ENCODE measurements around the gene RPS16. TPM values are rescaled to one million over a fixed set of nuclear protein-coding genes. Genes with fewer than 3 reads are reported as not detected.

RPS16 gene
- total and polyA plus RNA-seq, 2 of the 8 experiments (the other 6 are each of a cell fraction or from before 2014, with no cell fraction given), result 2,433 to 7,810 TPM

GRCh38 chr19:39401070-39401548 is 34.6 kb downstream of the RPS16 start:
- no peaks in the 10 kb centered on the region for H3K79me1 ChIP-seq (ENCODE audit: low read depth, low read length)
- no peak overlapping the region; the same call in 1 of the 2 replicates for H4K8ac ChIP-seq (ENCODE audit: extremely low read depth, insufficient read depth, low read length)
- no peak overlapping the region; a peak in 1 of 4 replicates for H3K4me2 ChIP-seq (ENCODE audit: insufficient read depth in 1 of 2, low read depth in 2 of 2, low read length in 2 of 2)
- no peak overlapping the region for H4K5ac ChIP-seq (ENCODE audit: insufficient read length, low read depth, low read length)
- DNase-seq (ENCODE audit: low read depth in 1 of 2, low spot score in 2 of 2) (no peak), FAIRE-seq (no peak)
- ChIA-PET CTCF (ENCODE audit: partially characterized antibody) (interaction anchor here (0.6 to 9.5 kb wide), 7 partner anchors 10 to 102 kb away, joined by 3 to 128 read pairs (median 4); partner anchors contain the start of genes MED29, PAF1 and PLEKHG2), POLR2A (ENCODE audit: partially characterized antibody) (interaction anchor here (0.7 to 14.3 kb wide), 13 partner anchors 8 to 98 kb away, joined by 3 to 234 read pairs (median 4); partner anchors contain the start of genes MED29, PAF1, PLEKHG2 and RPS16)
- no peaks in the 10 kb centered on the region for H3K79me2 ChIP-seq (ENCODE audit: control insufficient read depth in 1 of 2, insufficient read depth in 2 of 2, low read length in 2 of 2)
- H3K18ac ChIP-seq (ENCODE audit: extremely low read depth, low read length), result no peak overlapping the region; the same call in none of the 2 replicates
- peaks cover 2 to 7% of the 10 kb centered on the region in 2 experiments for H4K20me1 ChIP-seq (replicated peaks in 1 of 2; ENCODE audit: control insufficient read depth in 1 of 2, insufficient read depth in 2 of 2, low read length in 2 of 2)
- peak overlapping the region; percentile 91 for H4K91ac ChIP-seq (replicated peaks; ENCODE audit: insufficient read length, low read length)
- H2BK12ac ChIP-seq (ENCODE audit: low read depth, low read length), result peak overlapping the region; percentile 95
- H2AFZ ChIP-seq (ENCODE audit: low read length), result no peak overlapping the region
- H3K23ac ChIP-seq (ENCODE audit: insufficient read length), result no peak overlapping the region
- H3K4me1 ChIP-seq (replicated peaks in 1 of 4; ENCODE audit: control insufficient read depth in 3 of 4, insufficient read depth in 4 of 4, low read length in 3 of 4), result peaks cover 6 to 32% (median 19%) of the 10 kb centered on the region in 4 experiments
- peak overlapping the region; percentile 86 for H2BK120ac ChIP-seq (replicated peaks; ENCODE audit: low read depth, low read length)
- no peaks in the 10 kb centered on the region for H3K27me3 ChIP-seq (replicated peaks in 1 of 4; ENCODE audit: control insufficient read depth in 3 of 4, extremely low read depth in 1 of 4, insufficient read depth in 3 of 4, low read length in 3 of 4)
- peak overlapping the region; percentile 85; the same call in 1 of the 2 replicates for H2BK15ac ChIP-seq (ENCODE audit: low read length)
- 96% methylated on average over 4 of the region's 4 CpGs; no CpG with 5 or more reads in 1 of the 2 experiments for WGBS, 2 experiments (ENCODE audit: extremely low coverage in 1 of 2, insufficient coverage in 1 of 2, insufficient read length in 1 of 2, insufficient replicate concordance in 2 of 2, low coverage in 1 of 2, low lambda C conversion rate in 2 of 2, missing lambda C conversion rate in 1 of 2)
- H3K23me2 ChIP-seq (ENCODE audit: low read depth, low read length), result peaks cover 13% of the 10 kb centered on the region; the same call in 1 of the 2 replicates
- no peaks in the 10 kb centered on the region for H3K9me3 ChIP-seq (ENCODE audit: insufficient read depth in 2 of 2, low read depth in 1 of 2, low read length in 1 of 2)
- peak overlapping the region; percentile 86 for H2BK5ac ChIP-seq (ENCODE audit: low read depth, low read length)
- peak overlapping the region; percentile 99 for H2AK5ac ChIP-seq (ENCODE audit: low read depth, low read length)
- no peak overlapping the region for H3K27ac ChIP-seq (ENCODE audit: low read depth, low read length)
- no peak overlapping the region for H3K4ac ChIP-seq (replicated peaks; ENCODE audit: insufficient read length, low read depth, low read length)
- no peaks in the 10 kb centered on the region; a peak in 1 of 8 replicates for H3K36me3 ChIP-seq (ENCODE audit: control insufficient read depth in 2 of 4, insufficient read depth in 4 of 4, low read length in 3 of 4)
- H3K4me3 ChIP-seq (ENCODE audit: extremely low read depth in 1 of 4, insufficient read depth in 2 of 4, low read depth in 3 of 4, low read length in 4 of 4), result no peak overlapping the region
- no peak overlapping the region; the same call in 1 of the 2 replicates for H2BK20ac ChIP-seq (ENCODE audit: low read length)
- no peak overlapping the region for H3K9ac ChIP-seq (replicated peaks in 1 of 4; ENCODE audit: extremely low read depth in 1 of 4, low read depth in 3 of 4, low read length in 3 of 4)
- H3K56ac ChIP-seq (replicated peaks; ENCODE audit: insufficient read length, low read depth, low read length), result no peak overlapping the region
- no peak for TF ChIP-seq BCL11A (IDR thresholded peaks at IDR 0.05; ENCODE audit: low read depth in 2 of 2, low read length in 2 of 2)
- no peak for TF ChIP-seq SRF (IDR thresholded peaks at IDR 0.05; ENCODE audit: low read depth, low read length)
- no peak for TF ChIP-seq CREB1 (IDR thresholded peaks at IDR 0.05)
- TF ChIP-seq PHF8 (conservative IDR thresholded peaks at IDR 0.05; ENCODE audit: low read depth, low read length), result no peak
- TF ChIP-seq TAF7 (optimal IDR thresholded peaks at IDR 0.05; ENCODE audit: borderline replicate concordance, low read depth, low read length), result no peak
- no peak for TF ChIP-seq FOSL1 (IDR thresholded peaks at IDR 0.05; ENCODE audit: insufficient read depth, low read depth, low read length)
- no peak for TF ChIP-seq ZNF274 (IDR thresholded peaks at IDR 0.05; ENCODE audit: borderline replicate concordance, extremely low read depth, low read length)
- TF ChIP-seq POU5F1 (IDR thresholded peaks at IDR 0.05; ENCODE audit: low read depth, low read length), result no peak
- no peak for TF ChIP-seq CBX5 (IDR thresholded peaks at IDR 0.05; ENCODE audit: low read depth, low read length)
- no peak for TF ChIP-seq ATF2 (IDR thresholded peaks at IDR 0.05; ENCODE audit: low read length)
- TF ChIP-seq RBBP5 (IDR thresholded peaks at IDR 0.05; ENCODE audit: borderline replicate concordance, low read depth, low read length), result no peak
- no peak for TF ChIP-seq SP4 (IDR thresholded peaks at IDR 0.05; ENCODE audit: low read length)
- H3K14ac ChIP-seq (ENCODE audit: insufficient read length), result no peak overlapping the region

All from H1 (cell line).